Measurements from ENCODE around the gene ABCC11. TPM values are rescaled to one million over a fixed set of nuclear protein-coding genes. Genes with fewer than 3 reads are reported as not detected.

The ABCC11 gene
- total and polyA plus RNA-seq, 2 of the 13 experiments (the other 11 are each of a cell fraction or from before 2014, with no cell fraction given): 1.0 to 1.4 TPM

DNA sequence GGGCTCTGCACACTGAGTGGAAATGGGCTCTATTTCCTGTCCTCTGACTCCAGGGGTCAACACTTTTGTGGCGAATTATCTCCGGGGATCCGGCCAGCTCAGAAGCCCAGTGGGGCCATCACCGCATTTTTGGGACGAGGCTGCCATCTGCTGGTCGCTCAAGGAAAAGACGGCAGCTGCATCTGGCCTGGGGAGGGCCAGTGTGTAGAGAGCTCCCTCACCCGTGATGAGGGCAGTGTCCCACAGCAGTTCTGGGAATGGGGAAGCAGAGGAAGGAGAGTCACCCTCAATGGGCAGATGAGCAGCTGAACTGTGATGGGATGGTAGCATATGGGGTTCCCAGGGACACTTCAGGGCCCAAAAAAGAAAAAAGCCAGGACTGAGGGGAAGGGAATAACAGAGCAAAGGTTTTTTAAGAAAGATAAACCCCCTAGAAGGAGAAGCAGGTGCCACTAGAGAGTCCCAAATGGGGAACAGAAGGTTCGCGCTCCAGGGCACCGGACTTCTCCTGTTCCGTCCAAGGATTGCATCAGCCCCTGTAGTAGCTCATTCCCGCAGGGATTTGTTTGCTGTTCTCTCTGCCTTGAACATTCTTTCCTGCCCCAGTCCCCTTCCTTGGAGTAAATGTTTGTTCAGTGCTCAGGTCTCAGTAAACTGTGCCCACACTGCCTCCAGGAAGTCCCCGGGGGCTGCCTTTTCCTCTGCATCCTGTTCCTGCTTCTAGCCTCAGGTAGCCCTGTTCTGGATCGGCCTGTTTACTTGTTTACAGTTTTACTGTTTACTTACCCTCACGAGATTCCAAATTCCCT lies 82.2 kb downstream of the ABCC11 start (continued):
- TF ChIP-seq ZNF772 (CRISPR knock-in tag; IDR thresholded peaks at IDR 0.05) (0 out of 2 replicates have a peak, but pooled peaks have one; percentile 41), CEBPZ (IDR thresholded peaks at IDR 0.05; ENCODE audit: low read length) (no peak), ZNF460 (CRISPR knock-in tag; IDR thresholded peaks at IDR 0.05; ENCODE audit: borderline replicate concordance) (no peak; the same call in 1 of the 2 replicates), BHLHE40 (IDR thresholded peaks at IDR 0.05; ENCODE audit: low read length) (peak; percentile 34; the same call in 1 of the 2 replicates), ZFP36L1 (CRISPR knock-in tag; IDR thresholded peaks at IDR 0.05) (0 out of 2 replicates have a peak, but pooled peaks have one; percentile 24), REL (CRISPR knock-in tag; conservative IDR thresholded peaks at IDR 0.05) (no peak), ZNF496 (CRISPR knock-in tag; IDR thresholded peaks at IDR 0.05; ENCODE audit: insufficient replicate concordance) (no peak), SMAD9 (CRISPR knock-in tag; IDR thresholded peaks at IDR 0.05) (no peak), JARID2 (CRISPR knock-in tag; IDR thresholded peaks at IDR 0.05; ENCODE audit: insufficient replicate concordance) (peak; percentile 36), MXD4 (CRISPR knock-in tag; IDR thresholded peaks at IDR 0.05) (no peak), SAP130 (CRISPR knock-in tag; IDR thresholded peaks at IDR 0.05; ENCODE audit: low read depth) (peak; percentile 51), NR2C2 (CRISPR knock-in tag; IDR thresholded peaks at IDR 0.05; ENCODE audit: borderline replicate concordance) (peak; percentile 48; the same call in 1 of the 2 replicates), ZNF713 (CRISPR knock-in tag; IDR thresholded peaks at IDR 0.05) (peak; percentile 87; the same call in 1 of the 2 replicates), IKZF4 (CRISPR knock-in tag; IDR thresholded peaks at IDR 0.05; ENCODE audit: borderline replicate concordance, low read depth, not compliant biosample characterization) (no peak), MED13 (CRISPR knock-in tag; IDR thresholded peaks at IDR 0.05) (no peak), MAFK (conservative IDR thresholded peaks at IDR 0.05 in 1 of 2, IDR thresholded peaks at IDR 0.05 in 1 of 2; ENCODE audit: low read length in 2 of 2) (no peak), ZNF878 (CRISPR knock-in tag; IDR thresholded peaks at IDR 0.05) (peak; percentile 92; the same call in 1 of the 2 replicates), RORA (CRISPR knock-in tag; IDR thresholded peaks at IDR 0.05) (no peak)
- TF ChIP-seq, protein P1, sequence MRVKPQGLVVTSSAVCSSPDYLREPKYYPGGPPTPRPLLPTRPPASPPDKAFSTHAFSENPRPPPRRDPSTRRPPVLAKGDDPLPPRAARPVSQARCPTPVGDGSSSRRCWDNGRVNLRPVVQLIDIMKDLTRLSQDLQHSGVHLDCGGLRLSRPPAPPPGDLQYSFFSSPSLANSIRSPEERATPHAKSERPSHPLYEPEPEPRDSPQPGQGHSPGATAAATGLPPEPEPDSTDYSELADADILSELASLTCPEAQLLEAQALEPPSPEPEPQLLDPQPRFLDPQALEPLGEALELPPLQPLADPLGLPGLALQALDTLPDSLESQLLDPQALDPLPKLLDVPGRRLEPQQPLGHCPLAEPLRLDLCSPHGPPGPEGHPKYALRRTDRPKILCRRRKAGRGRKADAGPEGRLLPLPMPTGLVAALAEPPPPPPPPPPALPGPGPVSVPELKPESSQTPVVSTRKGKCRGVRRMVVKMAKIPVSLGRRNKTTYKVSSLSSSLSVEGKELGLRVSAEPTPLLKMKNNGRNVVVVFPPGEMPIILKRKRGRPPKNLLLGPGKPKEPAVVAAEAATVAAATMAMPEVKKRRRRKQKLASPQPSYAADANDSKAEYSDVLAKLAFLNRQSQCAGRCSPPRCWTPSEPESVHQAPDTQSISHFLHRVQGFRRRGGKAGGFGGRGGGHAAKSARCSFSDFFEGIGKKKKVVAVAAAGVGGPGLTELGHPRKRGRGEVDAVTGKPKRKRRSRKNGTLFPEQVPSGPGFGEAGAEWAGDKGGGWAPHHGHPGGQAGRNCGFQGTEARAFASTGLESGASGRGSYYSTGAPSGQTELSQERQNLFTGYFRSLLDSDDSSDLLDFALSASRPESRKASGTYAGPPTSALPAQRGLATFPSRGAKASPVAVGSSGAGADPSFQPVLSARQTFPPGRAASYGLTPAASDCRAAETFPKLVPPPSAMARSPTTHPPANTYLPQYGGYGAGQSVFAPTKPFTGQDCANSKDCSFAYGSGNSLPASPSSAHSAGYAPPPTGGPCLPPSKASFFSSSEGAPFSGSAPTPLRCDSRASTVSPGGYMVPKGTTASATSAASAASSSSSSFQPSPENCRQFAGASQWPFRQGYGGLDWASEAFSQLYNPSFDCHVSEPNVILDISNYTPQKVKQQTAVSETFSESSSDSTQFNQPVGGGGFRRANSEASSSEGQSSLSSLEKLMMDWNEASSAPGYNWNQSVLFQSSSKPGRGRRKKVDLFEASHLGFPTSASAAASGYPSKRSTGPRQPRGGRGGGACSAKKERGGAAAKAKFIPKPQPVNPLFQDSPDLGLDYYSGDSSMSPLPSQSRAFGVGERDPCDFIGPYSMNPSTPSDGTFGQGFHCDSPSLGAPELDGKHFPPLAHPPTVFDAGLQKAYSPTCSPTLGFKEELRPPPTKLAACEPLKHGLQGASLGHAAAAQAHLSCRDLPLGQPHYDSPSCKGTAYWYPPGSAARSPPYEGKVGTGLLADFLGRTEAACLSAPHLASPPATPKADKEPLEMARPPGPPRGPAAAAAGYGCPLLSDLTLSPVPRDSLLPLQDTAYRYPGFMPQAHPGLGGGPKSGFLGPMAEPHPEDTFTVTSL (CRISPR knock-in tag; IDR thresholded peaks at IDR 0.05; ENCODE audit: borderline replicate concordance): peak; percentile 79; the same call in 1 of the 2 replicates

Data from HepG2 (cell line).